PC-9 (cell line): ENCODE measurements around the gene LSM10. TPM values are rescaled to one million over a fixed set of nuclear protein-coding genes. Genes with fewer than 3 reads are reported as not detected.

Source experiments
- BruUV-seq: library from RNA; stranded (reverse); fragments of 400-500 nt; replicated peaks from 2 replicates; lab custom pipeline; 2021; lab: Mats Ljungman, UMichigan
- CTCF ChIA-PET: fragments of 300-600 bp; sonication (Branson Sonifier 250); formaldehyde crosslinking; loops from one replicate; lab custom pipeline; 2022; ENCODE audit warnings: antibody characterized with exemption; lab: Charles Lee
- POLR2A ChIA-PET: fragments of 300-600 bp; sonication (Branson Sonifier 250); formaldehyde crosslinking; loops from one replicate; lab custom pipeline; 2022; ENCODE audit warnings: antibody characterized with exemption; ENCODE audit not compliant: unreplicated experiment; lab: Charles Lee
- DNase-seq, 2 experiments: peaks; one replicate each; pipeline versions ENCODE4 v3.0.0 to v3.0.0-alpha.2; 2015 to 2022; ENCODE audit warnings: mixed read lengths in 1 of 2
- H2AFZ ChIP-seq: fragments of 200-600 bp; sonication (generic); 2 replicates; pipeline ENCODE4 v1.8.1; 2017; ENCODE audit warnings: antibody characterized with exemption
- H3F3A ChIP-seq: fragments of 200-600 bp; sonication (generic); 2 replicates; pipeline ENCODE4 v1.8.1; 2017; ENCODE audit warnings: antibody characterized with exemption, mild to moderate bottlenecking, low read depth; ENCODE audit not compliant: insufficient read depth
- H3K27ac ChIP-seq: fragments of 200-600 bp; sonication (generic); 2 replicates; pipeline ENCODE4 v1.6.1; 2016; ENCODE audit warnings: mixed run types
- H3K27me3 ChIP-seq: fragments of 200-600 bp; sonication (generic); 2 replicates; pipeline ENCODE4 v1.6.1; 2016; ENCODE audit warnings: low read depth, mixed run types; ENCODE audit not compliant: insufficient read depth
- H3K36me3 ChIP-seq: fragments of 200-600 bp; sonication (generic); 2 replicates; pipeline ENCODE4 v1.6.1; 2016; ENCODE audit warnings: low read depth, mixed run types
- H3K4me1 ChIP-seq: fragments of 200-600 bp; sonication (generic); replicated peaks from 2 replicates; pipeline ENCODE4 v1.6.1; 2016; ENCODE audit warnings: mixed run types; ENCODE audit not compliant: insufficient read depth
- H3K4me2 ChIP-seq: fragments of 200-600 bp; sonication (generic); 2 replicates; pipeline ENCODE4 v1.6.1; 2017; ENCODE audit warnings: mixed run types
- H3K4me3 ChIP-seq: fragments of 200-600 bp; sonication (generic); 2 replicates; pipeline ENCODE4 v1.6.1; 2016; ENCODE audit warnings: mixed run types
- H3K79me2 ChIP-seq: fragments of 200-600 bp; sonication (generic); 2 replicates; pipeline ENCODE4 v1.6.1; 2017; ENCODE audit warnings: low read depth, mixed run types
- H3K9me2 ChIP-seq: fragments of 200-600 bp; sonication (generic); 2 replicates; pipeline ENCODE4 v1.8.1; 2017; ENCODE audit warnings: mild to moderate bottlenecking; ENCODE audit not compliant: insufficient read depth
- H3K9me3 ChIP-seq: fragments of 200-600 bp; sonication (generic); 2 replicates; pipeline ENCODE4 v1.8.1; 2016; ENCODE audit warnings: low read depth; ENCODE audit not compliant: insufficient read depth
- H4K20me1 ChIP-seq: fragments of 200-600 bp; sonication (generic); 2 replicates; pipeline ENCODE4 v1.8.1; 2017; ENCODE audit not compliant: insufficient read depth
- CTCF ChIP-seq: fragments of 200-600 bp; sonication (generic); conservative IDR thresholded peaks from 2 replicates; pipeline ENCODE4 v1.6.1; 2017; ENCODE audit warnings: mixed run types, antibody characterized with exemption, mild to moderate bottlenecking, moderate library complexity
- EZH2 ChIP-seq: fragments of 200-600 bp; sonication (generic); IDR thresholded peaks from 2 replicates; pipeline ENCODE4 v1.8.0; 2017; ENCODE audit warnings: antibody characterized with exemption, low read depth
- intact Hi-C: fragments of 100-400 bp; cut with micrococcal nuclease; formaldehyde crosslinking; loops from one replicate; pipeline ENCODE4 v1.10.0; 2022; ENCODE audit not compliant: unreplicated experiment
- total RNA-seq: library from RNA; stranded (reverse); gene quantifications from 2 replicates; pipeline ENCODE4 v1.2.3, GENCODE V29; 2021

Gene LSM10
- total RNA-seq, 1 experiment from 2014 or later = 39.7 TPM

DNA sequence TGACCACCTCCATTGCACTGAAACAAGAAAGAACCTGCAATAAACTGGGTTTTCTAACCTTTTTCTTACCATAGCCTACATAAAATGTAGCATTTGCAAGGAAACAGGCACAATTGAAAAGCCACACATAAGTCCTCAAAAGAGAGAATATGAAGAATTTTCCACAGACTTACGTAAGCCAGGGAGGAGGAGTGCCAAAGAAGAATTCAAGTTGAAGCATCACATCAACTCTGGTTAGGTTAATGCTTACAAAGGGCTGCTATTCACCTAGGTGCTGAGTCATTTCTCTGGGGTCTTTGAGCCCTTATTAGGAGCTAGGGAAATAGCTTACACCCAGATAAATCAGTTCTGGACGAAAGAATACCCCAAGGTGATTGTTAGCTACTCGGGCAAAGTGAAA lies 42.9 kb upstream of the LSM10 start:
- Histone ChIP-seq H3K4me3 (no peak overlapping the region), H3K4me2 (no peak overlapping the region), H4K20me1 (no peaks in the 10 kb centered on the region), H3K4me1 (peaks cover 22% of the 10 kb centered on the region), H3K36me3 (no peaks in the 10 kb centered on the region), H3K27ac (no peak overlapping the region), H2AFZ (no peak overlapping the region), H3K9me2 (no peaks in the 10 kb centered on the region), H3F3A (peaks cover 18% of the 10 kb centered on the region), H3K9me3 (no peaks in the 10 kb centered on the region), H3K79me2 (no peaks in the 10 kb centered on the region), H3K27me3 (no peaks in the 10 kb centered on the region)
- intact Hi-C loops = no loop called here
- BruUV-seq = no TSS peak
- TF ChIP-seq CTCF = no peak
- TF ChIP-seq EZH2 = no peak
- DNase-seq = no peak
- ChIA-PET CTCF (no interaction called here), POLR2A (no interaction called here)

GRCh38 chr1:36440044-36440443 lies 42.3 kb upstream of the LSM10 start:
- Histone ChIP-seq H3F3A (peaks cover 21% of the 10 kb centered on the region), H4K20me1 (no peaks in the 10 kb centered on the region), H3K4me3 (no peak overlapping the region), H3K4me1 (peaks cover 28% of the 10 kb centered on the region), H3K36me3 (no peaks in the 10 kb centered on the region), H3K9me2 (no peaks in the 10 kb centered on the region), H3K9me3 (no peaks in the 10 kb centered on the region), H3K79me2 (no peaks in the 10 kb centered on the region), H3K27me3 (no peaks in the 10 kb centered on the region), H3K27ac (no peak overlapping the region), H3K4me2 (no peak overlapping the region), H2AFZ (no peak overlapping the region)
- TF ChIP-seq CTCF (no peak), EZH2 (no peak)
- POLR2A ChIA-PET = no interaction called here
- intact Hi-C loops = no loop called here
- no peak for DNase-seq
- no TSS peak for BruUV-seq
- CTCF ChIA-PET = no interaction called here

DNA sequence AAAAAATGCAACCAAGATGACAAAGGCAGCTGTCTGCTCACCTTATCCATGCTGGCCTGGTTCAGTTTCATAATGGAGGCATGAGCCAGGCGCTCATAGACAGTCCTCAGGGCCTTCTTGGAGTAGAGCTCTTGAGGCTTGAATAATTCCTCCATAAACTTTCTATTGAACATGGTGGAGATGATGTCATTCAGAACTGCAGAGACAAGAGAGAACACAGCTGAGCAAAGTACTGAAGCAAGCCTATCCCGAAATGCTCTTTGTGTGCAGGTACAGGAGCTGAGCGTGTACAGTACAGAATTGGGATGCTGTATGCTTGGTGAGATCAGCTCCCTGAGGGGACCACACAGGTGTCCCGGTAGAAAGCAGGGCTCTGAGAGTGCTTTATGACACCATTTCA lies 41.0 kb upstream of the LSM10 start:
- BruUV-seq = no TSS peak
- POLR2A ChIA-PET = no interaction called here

More for the DNA sequence above, 41.0 kb upstream of the LSM10 start:
- Histone ChIP-seq H3K27ac (no peak overlapping the region), H4K20me1 (no peaks in the 10 kb centered on the region), H3K4me2 (no peak overlapping the region), H3K9me2 (no peaks in the 10 kb centered on the region), H3K36me3 (no peaks in the 10 kb centered on the region), H2AFZ (no peak overlapping the region), H3K9me3 (no peaks in the 10 kb centered on the region), H3K4me1 (peaks cover 33% of the 10 kb centered on the region), H3K79me2 (no peaks in the 10 kb centered on the region), H3K4me3 (no peak overlapping the region), H3F3A (peaks cover 21% of the 10 kb centered on the region), H3K27me3 (no peaks in the 10 kb centered on the region)
- TF ChIP-seq CTCF (no peak), EZH2 (no peak)
- intact Hi-C loops = no loop called here
- CTCF ChIA-PET = interaction anchor here (0.7 kb wide), 1 partner anchor 77 kb away, joined by 4 read pairs; no protein-coding TSS in a partner anchor
- no peak for DNase-seq
